ENCODE results near the gene PRKACG.

PRKACG gene

DNA sequence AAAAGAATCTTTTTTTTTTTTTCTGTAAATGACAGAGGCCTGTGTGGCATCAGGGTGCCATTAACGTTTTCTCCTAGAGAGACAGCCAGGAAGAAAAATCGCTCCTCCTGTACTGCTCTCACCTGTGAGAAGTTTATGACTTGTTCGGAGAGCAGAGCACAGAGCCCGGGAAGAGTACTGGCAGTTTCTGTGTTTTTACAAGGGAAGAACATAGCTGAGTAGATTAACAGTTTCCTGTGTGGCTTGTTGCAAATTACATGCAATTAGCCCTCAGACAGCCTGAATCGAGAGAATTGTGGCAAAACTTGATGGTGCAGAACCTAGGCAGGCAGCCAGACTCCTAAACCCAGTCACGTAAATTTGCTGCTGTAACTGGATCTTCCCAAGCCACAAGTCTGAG is 32.1 kb downstream of the PRKACG start:
- TF ChIP-seq GATA3 (IDR thresholded peaks at IDR 0.05; ENCODE audit: low read depth, low read length): no peak
- TF ChIP-seq GATA2 (IDR thresholded peaks at IDR 0.05; ENCODE audit: low read depth, low read length): no peak

DNA sequence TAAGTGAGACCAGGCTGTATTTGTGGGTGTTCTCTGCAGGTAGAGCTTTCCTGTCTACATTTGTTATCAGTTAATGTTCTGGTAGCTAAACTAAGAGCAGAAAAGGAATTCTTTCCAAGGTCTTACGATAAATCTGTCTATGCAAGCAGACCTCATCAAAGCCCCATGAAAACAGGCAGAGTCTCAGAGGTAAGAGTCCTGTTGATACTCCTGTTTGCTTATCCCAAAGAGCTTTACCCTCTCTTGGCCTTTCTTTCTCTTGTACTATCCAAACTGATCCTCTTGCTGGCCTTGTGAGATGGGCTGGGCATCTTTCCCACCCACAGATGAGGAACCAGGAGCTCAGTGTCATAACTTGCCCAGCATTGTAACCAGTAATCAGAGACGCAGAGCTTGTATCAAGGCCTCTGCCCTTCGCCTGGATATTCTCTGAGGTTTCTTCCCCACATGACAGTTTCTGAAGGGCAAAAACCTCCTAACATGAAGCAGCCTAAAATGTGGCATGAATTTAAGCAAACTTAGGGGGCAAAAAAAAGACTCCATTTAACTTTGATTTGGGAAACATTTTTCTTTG is 33.5 kb downstream of the PRKACG start:
- TF ChIP-seq GATA2 (IDR thresholded peaks at IDR 0.05; ENCODE audit: low read depth, low read length): no peak
- no peak for TF ChIP-seq GATA3 (IDR thresholded peaks at IDR 0.05; ENCODE audit: low read depth, low read length)

GRCh38 chr9:68979538-68980314 is 34.2 kb downstream of the PRKACG start:
- TF ChIP-seq GATA2 (IDR thresholded peaks at IDR 0.05; ENCODE audit: low read depth, low read length) (no peak), GATA3 (IDR thresholded peaks at IDR 0.05; ENCODE audit: low read depth, low read length) (no peak)

- TF ChIP-seq GATA3 (IDR thresholded peaks at IDR 0.05; ENCODE audit: low read depth, low read length) (no peak), GATA2 (IDR thresholded peaks at IDR 0.05; ENCODE audit: low read depth, low read length) (no peak)
Measured at GRCh38 chr9:68978501-68978900, 35.4 kb downstream of the PRKACG start.

DNA sequence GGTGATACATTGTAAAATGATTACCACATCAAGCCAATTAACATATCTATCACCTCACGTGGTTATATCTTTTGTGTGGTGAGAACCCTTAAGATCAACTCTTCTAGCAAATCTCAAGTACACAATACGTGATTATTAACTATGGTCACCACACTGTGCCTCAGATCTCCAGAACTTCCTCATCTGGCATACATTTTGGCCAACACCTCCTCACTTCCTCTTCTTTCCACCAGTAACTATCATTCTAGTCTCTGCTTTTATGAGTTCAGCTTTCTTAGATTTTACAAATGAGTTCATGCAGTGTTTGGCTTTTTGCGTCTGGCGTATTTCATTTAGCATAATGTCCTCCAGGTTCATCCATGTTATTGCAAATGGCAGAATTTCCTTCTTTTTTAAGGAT is 35.8 kb downstream of the PRKACG start:
- no peak for TF ChIP-seq GATA2 (IDR thresholded peaks at IDR 0.05; ENCODE audit: low read depth, low read length)
- no peak for TF ChIP-seq GATA3 (IDR thresholded peaks at IDR 0.05; ENCODE audit: low read depth, low read length)

DNA sequence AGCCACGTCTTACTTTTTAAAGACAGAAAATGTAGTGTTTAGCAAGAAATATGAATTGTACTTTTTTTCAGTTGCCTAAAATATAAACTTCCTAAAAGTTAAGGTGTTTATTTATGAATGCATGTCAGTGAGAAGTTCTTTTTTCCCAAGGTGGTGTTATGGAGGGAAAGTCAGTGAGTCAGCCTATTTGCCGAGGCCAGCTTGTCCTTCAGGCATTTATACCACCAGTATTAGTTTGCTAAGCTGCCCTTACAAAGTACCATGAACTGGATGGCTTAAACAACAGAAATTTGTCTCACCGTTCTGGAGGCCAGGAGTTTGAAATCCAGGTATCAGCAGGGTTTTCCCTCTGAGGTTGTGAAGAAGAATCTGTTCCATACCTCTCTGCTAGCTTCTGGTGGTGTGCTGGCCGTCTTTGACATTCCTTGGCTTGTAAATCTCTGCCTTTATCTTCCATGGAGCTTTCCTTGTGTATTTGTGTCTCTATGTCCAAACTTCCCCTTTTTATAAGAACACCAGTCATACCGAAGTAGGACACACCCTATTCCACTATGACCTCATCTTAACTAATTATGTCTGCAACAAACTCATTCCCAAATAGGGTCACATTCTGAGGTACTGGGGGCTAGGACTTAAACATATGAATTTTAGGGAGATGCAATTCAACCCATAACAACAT is 38.4 kb downstream of the PRKACG start:
- TF ChIP-seq GATA3 (IDR thresholded peaks at IDR 0.05; ENCODE audit: low read depth, low read length): no peak
- TF ChIP-seq GATA2 (IDR thresholded peaks at IDR 0.05; ENCODE audit: low read depth, low read length): no peak

DNA sequence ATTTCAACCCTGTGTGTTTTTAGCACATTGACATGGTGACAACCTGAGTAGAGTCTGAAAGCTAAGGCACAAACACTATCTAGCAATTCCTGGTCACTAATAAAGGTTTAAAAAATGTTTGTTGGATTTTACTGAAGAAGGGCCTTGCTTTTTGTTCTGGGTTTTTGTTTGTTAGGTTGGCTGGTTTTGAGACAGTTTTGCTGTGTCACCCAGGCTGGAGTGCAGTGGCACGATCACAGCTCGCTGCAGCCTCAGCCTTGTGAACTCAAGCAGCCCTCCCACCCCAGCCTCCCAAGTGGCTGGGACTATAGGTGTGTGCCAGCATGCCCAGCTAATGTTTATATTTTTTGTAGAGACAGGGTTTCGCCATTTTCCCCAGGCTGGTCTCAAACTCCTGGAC is 39.0 kb downstream of the PRKACG start:
- TF ChIP-seq GATA2 (IDR thresholded peaks at IDR 0.05; ENCODE audit: low read depth, low read length) (no peak), GATA3 (IDR thresholded peaks at IDR 0.05; ENCODE audit: low read depth, low read length) (no peak)

GRCh38 chr9:68974431-68974830 is 39.5 kb downstream of the PRKACG start:
- TF ChIP-seq GATA3 (IDR thresholded peaks at IDR 0.05; ENCODE audit: low read depth, low read length): no peak
- no peak for TF ChIP-seq GATA2 (IDR thresholded peaks at IDR 0.05; ENCODE audit: low read depth, low read length)

GRCh38 chr9:68973619-68974018 is 40.3 kb downstream of the PRKACG start:
- TF ChIP-seq GATA3 (IDR thresholded peaks at IDR 0.05; ENCODE audit: low read depth, low read length) (no peak), GATA2 (IDR thresholded peaks at IDR 0.05; ENCODE audit: low read depth, low read length) (no peak)

DNA sequence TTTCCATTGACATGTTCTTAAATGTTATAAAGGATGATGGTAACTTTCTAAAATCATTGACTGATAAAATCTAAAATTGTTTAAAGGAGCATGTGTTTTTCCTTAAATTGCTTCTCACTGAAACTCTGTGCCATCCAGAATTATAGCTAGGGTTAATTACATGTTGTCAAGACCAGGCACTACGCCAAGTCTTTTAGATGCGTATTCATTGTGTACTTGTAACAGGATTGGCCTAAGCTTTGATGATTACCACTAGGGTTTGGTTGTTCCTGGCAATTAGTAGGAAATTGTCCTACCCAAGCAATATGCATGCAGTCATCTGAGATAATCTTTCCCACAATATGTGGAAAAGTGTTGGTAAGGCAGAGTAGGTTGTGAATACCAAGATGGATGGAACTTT is 43.8 kb downstream of the PRKACG start:
- no peak for TF ChIP-seq GATA2 (IDR thresholded peaks at IDR 0.05; ENCODE audit: low read depth, low read length)
- no peak for TF ChIP-seq GATA3 (IDR thresholded peaks at IDR 0.05; ENCODE audit: low read depth, low read length)

GRCh38 chr9:68969538-68969937 is 44.4 kb downstream of the PRKACG start:
- TF ChIP-seq GATA3 (IDR thresholded peaks at IDR 0.05; ENCODE audit: low read depth, low read length) (no peak), GATA2 (IDR thresholded peaks at IDR 0.05; ENCODE audit: low read depth, low read length) (no peak)

DNA sequence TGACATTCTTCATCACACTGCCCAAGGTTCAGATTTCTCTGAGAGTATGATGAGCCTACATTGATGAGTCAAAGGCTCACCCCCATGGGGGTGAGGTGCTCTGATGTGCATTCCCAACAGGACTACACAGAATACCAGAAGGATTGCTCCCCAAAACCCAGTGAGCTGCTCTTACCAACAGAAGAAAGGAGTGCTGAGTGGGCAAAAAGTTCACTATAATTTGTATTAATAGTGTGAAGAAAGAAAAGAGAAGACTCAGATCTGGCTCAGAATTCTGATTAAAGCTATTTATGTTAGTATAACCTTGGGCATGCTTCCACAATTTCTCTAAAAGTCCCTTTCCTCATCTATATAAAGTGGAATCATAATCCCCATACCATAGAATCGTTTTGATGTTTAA is 46.1 kb downstream of the PRKACG start:
- TF ChIP-seq GATA3 (IDR thresholded peaks at IDR 0.05; ENCODE audit: low read depth, low read length) (no peak), GATA2 (IDR thresholded peaks at IDR 0.05; ENCODE audit: low read depth, low read length) (no peak)

DNA sequence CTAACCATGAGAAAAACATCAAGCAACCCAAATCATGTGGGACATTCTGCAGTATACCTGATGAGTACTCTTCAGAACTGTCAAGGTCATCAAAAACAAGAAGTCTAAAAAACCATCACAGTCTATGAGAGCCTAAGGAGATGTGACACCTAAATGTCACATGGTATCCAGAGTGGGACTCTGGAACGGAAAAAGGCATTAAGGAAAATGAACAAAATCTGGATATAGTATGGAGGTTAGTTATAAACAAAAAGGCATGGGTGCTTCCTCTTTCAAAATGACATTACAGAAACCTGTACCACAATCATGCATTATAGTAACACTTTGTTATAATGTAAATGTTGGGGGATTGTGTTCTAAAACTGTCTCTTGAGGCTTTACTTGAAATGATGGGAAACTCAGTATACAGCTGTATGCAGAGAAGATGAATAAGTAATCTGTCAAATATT is 47.4 kb downstream of the PRKACG start:
- TF ChIP-seq GATA3 (IDR thresholded peaks at IDR 0.05; ENCODE audit: low read depth, low read length) (no peak), GATA2 (IDR thresholded peaks at IDR 0.05; ENCODE audit: low read depth, low read length) (no peak)

- TF ChIP-seq GATA2 (IDR thresholded peaks at IDR 0.05; ENCODE audit: low read depth, low read length) (no peak), GATA3 (IDR thresholded peaks at IDR 0.05; ENCODE audit: low read depth, low read length) (no peak)
Measured at GRCh38 chr9:68964765-68965164, 49.1 kb downstream of the PRKACG start.

- TF ChIP-seq GATA2 (IDR thresholded peaks at IDR 0.05; ENCODE audit: low read depth, low read length): no peak
- no peak for TF ChIP-seq GATA3 (IDR thresholded peaks at IDR 0.05; ENCODE audit: low read depth, low read length)
Measured at GRCh38 chr9:68964102-68964541, 49.8 kb downstream of the PRKACG start.

Data from SH-SY5Y (cell line).